Measurements from ENCODE around the gene AIG1. TPM values are rescaled to one million over a fixed set of nuclear protein-coding genes. Genes with fewer than 3 reads are reported as not detected.
A peak's percentile ranks its signal among the peaks of the same experiment; 100 is the strongest.

Gene AIG1
- total and polyA plus RNA-seq, 2 of the 13 experiments (the other 11 are each of a cell fraction or from before 2014, with no cell fraction given), result 115 to 197 TPM

GRCh38 chr6:143060354-143060805 lies 309 bp upstream of the AIG1 start (continued):
- TF ChIP-seq RARA (CRISPR knock-in tag; IDR thresholded peaks at IDR 0.05) (peak; percentile 62), ZBTB25 (CRISPR knock-in tag; IDR thresholded peaks at IDR 0.05) (peak; percentile 76; the same call in 1 of the 2 replicates), ZNF878 (CRISPR knock-in tag; IDR thresholded peaks at IDR 0.05) (peak; percentile 75; the same call in 1 of the 2 replicates), ZNF564 (CRISPR knock-in tag; IDR thresholded peaks at IDR 0.05) (peak; percentile 51; the same call in 1 of the 2 replicates), ZNF639 (CRISPR knock-in tag; conservative IDR thresholded peaks at IDR 0.05) (peak; percentile 38), FOXA3 (CRISPR knock-in tag; IDR thresholded peaks at IDR 0.05) (peak; percentile 70; the same call in 1 of the 2 replicates), ETV5 (CRISPR knock-in tag; IDR thresholded peaks at IDR 0.05; ENCODE audit: borderline replicate concordance) (peak; percentile 90), POLR2AphosphoS2 (IDR thresholded peaks at IDR 0.05; ENCODE audit: low read depth, low read length) (peak; percentile 57), ZNF580 (CRISPR knock-in tag; IDR thresholded peaks at IDR 0.05; ENCODE audit: borderline replicate concordance, low read depth) (peak; percentile 77), SIX4 (CRISPR knock-in tag; IDR thresholded peaks at IDR 0.05) (no peak), ZHX1 (CRISPR knock-in tag; IDR thresholded peaks at IDR 0.05; ENCODE audit: low read depth) (peak; percentile 100), ZNF274 (CRISPR knock-in tag; IDR thresholded peaks at IDR 0.05) (peak; percentile 87), CHD2 (IDR thresholded peaks at IDR 0.05; ENCODE audit: low read depth, low read length) (peak; percentile 56; the same call in 1 of the 2 replicates), BRD4 (CRISPR knock-in tag; IDR thresholded peaks at IDR 0.05) (peak; percentile 88), ZBTB39 (CRISPR knock-in tag; IDR thresholded peaks at IDR 0.05) (0 out of 2 replicates have a peak, but pooled peaks have one; percentile 32), ZSCAN29 (CRISPR knock-in tag; conservative IDR thresholded peaks at IDR 0.05) (no peak), ZNF777 (CRISPR knock-in tag; IDR thresholded peaks at IDR 0.05) (peak; percentile 45; the same call in 1 of the 2 replicates), HOXA3 (CRISPR knock-in tag; IDR thresholded peaks at IDR 0.05) (peak; percentile 100), TCF7L2 (IDR thresholded peaks at IDR 0.05; ENCODE audit: low read depth, low read length) (no peak), MAZ (IDR thresholded peaks at IDR 0.05; ENCODE audit: borderline replicate concordance, low read depth, low read length) (peak; percentile 53; the same call in 1 of the 2 replicates), MAZ (CRISPR knock-in tag; IDR thresholded peaks at IDR 0.05; ENCODE audit: low read depth) (peak; percentile 96), ZNF20 (CRISPR knock-in tag; IDR thresholded peaks at IDR 0.05) (0 out of 2 replicates have a peak, but pooled peaks have one; percentile 23), ZFP36L2 (CRISPR knock-in tag; IDR thresholded peaks at IDR 0.05) (no peak; the same call in 1 of the 2 replicates), WIZ (CRISPR knock-in tag; IDR thresholded peaks at IDR 0.05) (no peak; the same call in 1 of the 2 replicates), SSRP1 (CRISPR knock-in tag; IDR thresholded peaks at IDR 0.05) (no peak)

Measured in HepG2 (cell line).